H1 (cell line): Measurements from ENCODE around the gene CPNE4. TPM values are rescaled to one million over a fixed set of nuclear protein-coding genes. Genes with fewer than 3 reads are reported as not detected.

Experiments used
- BACH1 ChIP-seq: IDR thresholded peaks from 2 replicates; pipeline ENCODE4 v1.6.1; 2012; ENCODE audit warnings: low read length, improper control_type of control experiment
- CEBPB ChIP-seq: IDR thresholded peaks from 2 replicates; pipeline ENCODE4 v1.6.1; 2012; ENCODE audit warnings: low read depth, low read length
- EP300 ChIP-seq, 2 experiments: IDR thresholded peaks; 1 replicate in 1 of 2; 2 replicates in 1 of 2; pipeline ENCODE4 v1.6.1; 2011 to 2012; ENCODE audit warnings: low read depth in 2 of 2, low read length in 2 of 2, mild to moderate bottlenecking in 2 of 2, borderline replicate concordance in 1 of 2, inconsistent platforms in 1 of 2, moderate library complexity in 1 of 2
- EZH2 ChIP-seq: fragments of 200-600 bp; sonication (generic); IDR thresholded peaks from 2 replicates; pipeline ENCODE4 v1.7.1; 2012; ENCODE audit warnings: low read depth, mild to moderate bottlenecking, moderate library complexity, low read length, inconsistent platforms; ENCODE audit not compliant: severe bottlenecking
- KDM1A ChIP-seq: fragments of 200-600, 300-600 bp; sonication (generic); IDR thresholded peaks from 2 replicates; pipeline ENCODE4 v1.7.1; 2016; ENCODE audit warnings: mild to moderate bottlenecking, low read length, borderline replicate concordance
- PHF8 ChIP-seq: fragments of 200-600 bp; sonication (generic); conservative IDR thresholded peaks from 2 replicates; pipeline ENCODE4 v1.7.1; 2012; ENCODE audit warnings: low read depth, mild to moderate bottlenecking, inconsistent platforms, low read length, moderate library complexity
- POLR2AphosphoS5 ChIP-seq: IDR thresholded peaks from 2 replicates; pipeline ENCODE4 v1.6.1; 2011; ENCODE audit warnings: low read depth, low read length
- SIRT6 ChIP-seq: IDR thresholded peaks from one replicate; pipeline ENCODE4 v1.7.1; 2012; ENCODE audit warnings: low read length, inconsistent platforms
- SIX5 ChIP-seq: IDR thresholded peaks from 2 replicates; pipeline ENCODE4 v1.6.1; 2011; ENCODE audit warnings: mild to moderate bottlenecking, low read depth, low read length
- SP2 ChIP-seq: IDR thresholded peaks from 2 replicates; pipeline ENCODE4 v1.6.1; 2012; ENCODE audit warnings: mild to moderate bottlenecking, low read length, inconsistent platforms
- TCF12 ChIP-seq: IDR thresholded peaks from 2 replicates; pipeline ENCODE4 v1.6.1; 2011; ENCODE audit warnings: low read depth, mild to moderate bottlenecking, low read length
- USF2 ChIP-seq: IDR thresholded peaks from 2 replicates; pipeline ENCODE4 v1.6.1; 2011; ENCODE audit warnings: low read length, improper control_type of control experiment
- ZNF274 ChIP-seq: IDR thresholded peaks from 2 replicates; pipeline ENCODE4 v1.7.0; 2012; ENCODE audit warnings: low read length, borderline replicate concordance; ENCODE audit errors: extremely low read depth
- polyA plus RNA-seq, 7 experiments: library from polyadenylated mRNA; depleted of rRNA in 3 of 7; stranded (reverse) in 5 of 7; unstranded in 2 of 7; fragments of >200 nt in 5 of 7; fragments of 200-250 nt in 2 of 7; gene quantifications; 1 replicate in 5 of 7; 2 replicates in 1 of 7; 4 replicates in 1 of 7; pipeline versions ENCODE4 v1.2.1 to v1.2.3, GENCODE V29; 2011 to 2013; ENCODE audit warnings: missing spikeins in 2 of 7, mixed read lengths in 2 of 7
- total RNA-seq: library from RNA; stranded (reverse); fragmentation: NEBNext Ultra II Directional; extraction: Animal tissue kit (Norgen Biotek cat#: 25700); gene quantifications from 2 replicates; pipeline ENCODE4 v1.2.1, GENCODE V29; 2021

The CPNE4 gene
- total and polyA plus RNA-seq, 2 of the 8 experiments (the other 6 are each of a cell fraction or from before 2014, with no cell fraction given) = 0.82 to 3.8 TPM

GRCh38 chr3:131786386-131786785 lies 248.4 kb downstream of the CPNE4 start (continued):
- TF ChIP-seq CEBPB (no peak), SP2 (no peak), TCF12 (no peak), POLR2AphosphoS5 (no peak), PHF8 (no peak), SIRT6 (no peak), EZH2 (no peak), SIX5 (no peak), BACH1 (no peak), EP300 (IDR thresholded peaks at IDR 0.05; ENCODE audit: borderline replicate concordance in 1 of 2, low read depth in 2 of 2, low read length in 2 of 2) (no peak), ZNF274 (no peak), USF2 (no peak), KDM1A (no peak)
- TF ChIP-seq, all 59 proteins: peak for 0
